ENCODE results near the gene UNC45A.

GRCh38 chr15:90910441-90911301 lies 24.4 kb upstream of the UNC45A start:
- TF ChIP-seq CTCF (IDR thresholded peaks at IDR 0.05) (no peak), EZH2 (IDR thresholded peaks at IDR 0.05; ENCODE audit: borderline replicate concordance, insufficient read depth, low read depth, low read length, poor library complexity, severe bottlenecking) (no peak)
